Occipital lobe (tissue), 2 donors: ENCODE results near the gene BHLHA9. TPM values are rescaled to one million over a fixed set of nuclear protein-coding genes. Genes with fewer than 3 reads are reported as not detected.
"Not testable (repeated sequence)": the region's sequence is repeated elsewhere in the genome, so short reads cannot be mapped to it uniquely, and the experiment has no call there.

Experiments
- DNase-seq: peaks from one replicate; lab custom pipeline; 2025; lab: John Stamatoyannopoulos, UW
- total RNA-seq: library from RNA; depleted of rRNA; stranded (reverse); fragments of >200 nt; gene quantifications from one replicate; pipeline ENCODE4 v1.2.3, GENCODE V29; 2014

Gene BHLHA9
- total RNA-seq, 1 donor from 2014 or later: not detected

- DNase-seq: no peak
Observed at GRCh38 chr17:1300371-1300905, 30.2 kb downstream of the BHLHA9 start.

DNA sequence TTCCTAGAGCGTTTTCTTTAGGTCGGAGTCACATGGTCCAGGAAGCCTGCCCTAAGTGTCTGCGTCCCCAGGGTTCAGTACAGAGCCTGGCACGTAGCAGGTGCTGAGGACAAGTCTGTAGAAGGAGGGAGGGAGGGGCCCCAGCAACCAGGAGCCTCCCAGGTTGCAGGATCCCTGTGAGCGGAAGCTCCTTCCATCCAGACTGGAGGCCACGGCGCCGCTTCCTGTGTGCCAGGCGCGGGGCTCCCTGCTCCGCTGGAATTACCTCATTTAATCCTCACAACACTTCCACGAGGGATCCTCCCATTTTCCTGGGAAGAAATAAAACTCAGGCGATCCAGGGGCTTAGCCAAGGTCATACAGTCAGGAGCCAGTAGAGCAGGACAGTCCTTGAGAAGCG is 31.3 kb downstream of the BHLHA9 start:
- DNase-seq: no peak

- DNase-seq: no peak
Observed at GRCh38 chr17:1302761-1303160, 32.5 kb downstream of the BHLHA9 start.

- no peak for DNase-seq
Observed at GRCh38 chr17:1304522-1304921, 34.3 kb downstream of the BHLHA9 start.

DNA sequence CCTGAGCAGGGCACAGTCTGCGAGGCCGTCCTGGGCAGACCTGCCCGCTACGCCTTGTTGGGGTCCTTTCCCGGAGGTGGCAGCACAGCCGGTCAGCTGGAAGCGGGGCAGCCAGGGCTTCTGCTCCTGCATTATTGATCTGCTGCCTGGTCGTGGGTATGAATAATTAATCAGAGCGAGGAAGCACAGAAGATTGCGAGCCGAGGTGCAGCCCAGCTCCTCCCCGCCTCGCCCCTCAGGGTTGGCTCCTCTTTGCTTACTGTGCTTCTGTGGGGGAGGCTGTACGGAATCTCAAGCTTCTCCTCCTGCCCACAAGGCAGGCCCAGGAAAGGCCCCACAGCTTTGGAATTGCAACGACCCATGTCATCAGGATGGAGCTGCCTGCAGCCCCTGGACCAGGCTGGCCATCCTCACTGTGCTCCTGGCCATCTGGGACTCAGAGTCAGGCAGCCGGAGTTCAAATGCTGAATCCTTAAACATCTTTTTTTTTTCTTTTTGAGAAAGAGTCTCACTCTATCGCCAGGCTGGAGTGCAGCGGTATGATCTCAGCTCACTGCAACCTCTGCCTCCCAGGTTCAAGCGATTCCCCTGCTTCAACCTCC is 34.8 kb downstream of the BHLHA9 start:
- DNase-seq: no peak

DNA sequence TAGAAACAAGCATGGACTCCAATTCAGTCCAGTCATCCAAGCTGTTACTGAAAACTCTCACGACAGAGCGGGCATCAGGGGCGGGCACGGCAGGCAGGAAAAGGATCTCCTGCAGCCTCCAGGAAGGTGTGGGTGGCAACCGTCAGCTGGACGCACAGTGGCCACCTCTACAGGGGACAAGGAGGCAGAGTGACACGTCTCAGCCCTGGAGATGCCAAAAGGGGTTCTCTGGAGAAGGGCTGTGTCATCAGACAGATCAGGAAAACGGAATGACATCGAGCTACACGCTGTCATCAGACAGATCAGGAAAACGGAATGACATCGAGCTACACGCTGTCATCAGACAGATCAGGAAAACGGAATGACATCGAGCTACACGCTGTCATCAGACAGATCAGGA is 37.6 kb downstream of the BHLHA9 start:
- DNase-seq: not testable (repeated sequence)

DNA sequence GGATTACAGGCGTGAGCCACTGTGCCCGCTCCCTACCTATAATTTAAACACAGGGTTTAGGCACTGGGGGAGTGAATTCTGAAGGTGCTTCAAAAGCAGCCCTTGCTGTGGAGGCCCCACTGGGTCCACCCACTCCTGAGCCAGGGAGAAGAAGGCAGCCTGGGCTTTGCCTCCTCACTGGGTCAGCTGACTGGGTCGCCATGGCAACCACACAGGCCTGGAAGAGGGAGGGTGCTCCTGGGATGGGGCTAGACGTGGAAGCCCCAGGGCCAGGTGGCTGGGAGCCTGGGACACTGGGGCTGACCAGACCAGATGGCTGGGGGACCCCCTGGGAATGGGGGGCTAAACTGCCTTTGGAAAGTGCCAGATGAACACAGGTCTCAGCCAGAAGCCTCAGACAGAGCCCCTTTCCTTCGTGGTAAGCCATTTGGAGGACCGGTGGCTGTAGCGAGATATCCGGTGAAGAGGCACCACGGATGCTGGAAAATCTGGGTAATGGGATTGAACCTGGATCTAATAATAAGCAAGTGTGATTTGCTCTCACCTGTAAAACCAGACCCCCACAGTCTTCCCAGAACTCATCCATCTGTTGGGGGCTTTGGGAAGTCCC is 42.1 kb downstream of the BHLHA9 start:
- DNase-seq: no peak

DNA sequence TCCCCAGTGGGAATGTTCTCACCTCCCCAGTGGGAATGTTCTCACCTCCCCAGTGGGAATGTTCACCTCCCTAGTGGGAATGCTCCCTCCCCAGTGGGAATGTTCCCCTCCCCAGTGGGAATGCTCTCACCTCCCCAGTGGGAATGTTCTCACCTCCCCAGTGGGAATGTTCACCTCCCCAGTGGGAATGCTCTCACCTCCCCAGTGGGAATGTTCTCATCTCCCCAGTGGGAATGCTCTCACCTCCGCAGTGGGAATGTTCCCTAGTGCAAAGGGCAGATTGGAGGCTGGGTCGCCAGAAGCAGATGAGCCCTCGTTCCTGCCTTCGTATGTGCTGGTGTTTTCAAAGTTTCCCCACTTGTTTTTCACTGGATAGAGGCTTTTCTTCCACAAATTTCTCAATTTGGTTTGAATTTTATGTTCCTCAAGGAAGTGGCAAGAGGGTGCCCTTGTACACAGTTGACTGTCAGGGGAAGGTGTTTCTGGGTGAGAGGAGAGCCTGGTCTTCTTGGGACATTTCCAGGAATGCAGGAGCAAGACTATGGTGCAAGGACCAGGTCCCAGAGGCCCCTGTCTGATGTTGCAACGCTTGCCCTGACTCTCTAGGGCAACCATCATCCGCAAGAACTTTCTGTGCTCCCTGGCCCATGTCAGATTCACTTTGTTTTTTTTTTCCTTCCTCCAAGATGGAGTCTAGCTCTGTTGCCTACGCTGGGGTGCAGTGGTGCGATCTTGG is 43.2 kb downstream of the BHLHA9 start:
- no peak for DNase-seq

DNA sequence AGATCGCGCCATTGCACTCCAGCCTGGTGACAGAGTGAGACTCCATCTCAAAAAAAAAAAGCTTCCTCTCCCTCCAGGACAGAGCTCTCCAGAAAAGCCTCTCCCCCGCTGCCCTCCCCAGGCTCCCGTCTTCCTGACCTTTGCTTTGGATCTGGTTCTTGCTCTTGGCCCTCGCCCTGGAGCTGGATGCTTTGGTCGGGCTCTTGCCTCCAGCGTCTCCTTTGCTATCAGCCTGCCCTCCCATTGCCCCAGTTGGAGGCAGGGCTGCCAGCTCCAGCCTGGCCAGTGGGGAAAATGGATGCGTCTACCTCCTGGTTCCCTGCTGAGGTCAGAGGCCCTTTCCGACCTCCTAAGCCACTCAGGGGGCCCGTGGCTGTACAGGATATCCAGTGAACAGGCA is 45.2 kb downstream of the BHLHA9 start:
- no peak for DNase-seq

DNA sequence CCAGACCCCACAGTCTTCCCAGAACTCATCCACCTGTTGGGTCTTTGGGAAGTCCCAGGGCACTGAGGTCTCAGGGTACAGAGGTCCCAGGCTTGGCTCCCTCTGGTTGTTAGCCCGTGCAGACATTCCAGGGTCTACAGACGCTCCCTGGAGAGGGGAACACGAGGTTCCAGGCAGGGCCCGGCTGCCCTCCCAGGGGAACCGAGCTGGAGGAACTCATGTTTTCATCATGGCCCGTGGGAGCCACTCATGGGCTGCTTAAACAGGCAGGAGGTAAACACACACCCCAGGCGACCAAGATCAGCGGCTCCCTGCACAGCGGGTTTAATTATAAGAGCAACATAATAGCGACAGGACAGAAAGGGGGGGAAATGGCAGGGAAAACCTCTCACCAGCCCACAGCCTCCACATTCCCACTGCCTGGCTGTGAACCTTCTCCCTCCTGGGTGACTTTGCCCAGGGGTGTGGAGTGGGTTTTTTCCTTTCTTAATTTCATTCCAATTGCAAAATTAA is 45.7 kb downstream of the BHLHA9 start:
- no peak for DNase-seq

Other genes starting within 250 kb of the BHLHA9 start
- gene ABR, start 90.5 kb upstream of the BHLHA9 start, total RNA-seq: 134 TPM
- not detected for gene TRARG1, start 9.2 kb downstream of the BHLHA9 start, total RNA-seq
- 515 TPM for gene YWHAE, start 129.8 kb downstream of the BHLHA9 start, total RNA-seq
- gene CRK, start 185.8 kb downstream of the BHLHA9 start, total RNA-seq: 152 TPM
- gene MYO1C, start 222.2 kb downstream of the BHLHA9 start, total RNA-seq: 7.3 TPM
- 43.2 TPM for gene INPP5K, start 246.2 kb downstream of the BHLHA9 start, total RNA-seq